GM23338 (cell line): ENCODE results near the gene WNT2. TPM values are rescaled to one million over a fixed set of nuclear protein-coding genes. Genes with fewer than 3 reads are reported as not detected.

Experiments
- ATAC-seq: fragments of 200-7000 bp; cut with Tn5 transposase; 3 replicates; pipeline ENCODE4 v1.9.1; 2020
- DNase-seq: peaks from one replicate; pipeline ENCODE4 v3.0.0-alpha.2; 2015; ENCODE audit warnings: low spot score
- H2AFZ ChIP-seq: fragments of 200-600 bp; sonication (generic); 2 replicates; pipeline ENCODE4 v1.8.0; 2016; ENCODE audit warnings: antibody characterized with exemption, mild to moderate bottlenecking, moderate library complexity
- H3F3A ChIP-seq: fragments of 200-600 bp; sonication (generic); replicated peaks from 2 replicates; pipeline ENCODE4 v1.8.0; 2017; ENCODE audit warnings: antibody characterized with exemption, mixed run types, low read depth
- H3K27ac ChIP-seq: fragments of 200-600 bp; sonication (generic); 2 replicates; pipeline ENCODE4 v1.6.1; 2016; ENCODE audit warnings: low read depth
- H3K27me3 ChIP-seq: fragments of 200-600 bp; sonication (generic); 2 replicates; pipeline ENCODE4 v1.8.0; 2016; ENCODE audit warnings: mild to moderate bottlenecking, mixed run types, moderate library complexity; ENCODE audit not compliant: insufficient read depth
- H3K36me3 ChIP-seq: fragments of 200-600 bp; sonication (generic); 2 replicates; pipeline ENCODE4 v1.8.0; 2016; ENCODE audit warnings: mild to moderate bottlenecking; ENCODE audit not compliant: insufficient read depth
- H3K4me1 ChIP-seq: fragments of 200-600 bp; sonication (generic); 2 replicates; pipeline ENCODE4 v1.8.0; 2016; ENCODE audit warnings: mild to moderate bottlenecking, moderate library complexity; ENCODE audit not compliant: insufficient read depth
- H3K4me2 ChIP-seq: fragments of 200-600 bp; sonication (generic); 2 replicates; pipeline ENCODE4 v1.7.1; 2017; ENCODE audit warnings: mixed run types
- H3K4me3 ChIP-seq: fragments of 200-600 bp; sonication (generic); 2 replicates; pipeline ENCODE4 v1.6.1; 2016; ENCODE audit warnings: mixed run types
- H3K79me2 ChIP-seq: fragments of 200-600 bp; sonication (generic); replicated peaks from 2 replicates; pipeline ENCODE4 v1.8.0; 2017; ENCODE audit warnings: mild to moderate bottlenecking; ENCODE audit not compliant: insufficient read depth
- H3K9me2 ChIP-seq: fragments of 200-600 bp; sonication (generic); 2 replicates; pipeline ENCODE4 v1.8.0; 2017; ENCODE audit not compliant: insufficient read depth
- H4K20me1 ChIP-seq: fragments of 200-600 bp; sonication (generic); replicated peaks from 2 replicates; pipeline ENCODE4 v1.8.0; 2017; ENCODE audit warnings: mild to moderate bottlenecking; ENCODE audit not compliant: insufficient read depth
- H3K27ac Mint-ChIP-seq: 2 replicates; pipeline ENCODE4 v1.8.0; 2020; ENCODE audit warnings: inconsistent platforms, mild to moderate bottlenecking, moderate library complexity, mixed read lengths
- H3K27me3 Mint-ChIP-seq: 3 replicates; pipeline ENCODE4 v1.8.0; 2022; ENCODE audit warnings: low read depth, mild to moderate bottlenecking, moderate library complexity, mixed read lengths, inconsistent platforms; ENCODE audit not compliant: insufficient read depth, poor library complexity
- H3K36me3 Mint-ChIP-seq: 3 replicates; pipeline ENCODE4 v1.8.0; 2021; ENCODE audit warnings: low read depth, mild to moderate bottlenecking, inconsistent platforms, moderate library complexity, mixed read lengths
- H3K4me1 Mint-ChIP-seq: 3 replicates; pipeline ENCODE4 v1.8.0; 2020; ENCODE audit warnings: mild to moderate bottlenecking, inconsistent platforms, mixed read lengths
- H3K4me3 Mint-ChIP-seq: 3 replicates; pipeline ENCODE4 v1.8.0; 2021; ENCODE audit warnings: moderate library complexity, mild to moderate bottlenecking, inconsistent platforms, mixed read lengths
- H3K9me3 Mint-ChIP-seq: 3 replicates; pipeline ENCODE4 v1.8.0; 2020; ENCODE audit warnings: moderate library complexity, mild to moderate bottlenecking, inconsistent platforms, mixed read lengths
- CREB1 ChIP-seq: fragments of 250-450 bp; sonication (Bioruptor Pico); IDR thresholded peaks from 2 replicates; pipeline ENCODE4 v1.5.0; 2020; ENCODE audit warnings: low read depth, mild to moderate bottlenecking, moderate library complexity
- CTCF ChIP-seq, 2 experiments: fragments of 200-600 bp in 1 of 2; sonication (generic) in 1 of 2; conservative IDR thresholded peaks; 2 replicates each; pipeline versions ENCODE4 v1.5.1 to v1.6.1; 2016 to 2017; ENCODE audit warnings: antibody characterized with exemption in 2 of 2, low read depth in 2 of 2, mild to moderate bottlenecking in 2 of 2, moderate library complexity in 1 of 2
- ETS1 ChIP-seq: IDR thresholded peaks from 2 replicates; pipeline ENCODE4 v1.6.1; 2016; ENCODE audit warnings: antibody characterized with exemption
- EZH2phosphoT487 ChIP-seq: fragments of 200-600 bp; sonication (generic); IDR thresholded peaks from one replicate; pipeline ENCODE4 v1.8.1; 2018; ENCODE audit warnings: antibody characterized with exemption; ENCODE audit not compliant: unreplicated experiment
- JUNB ChIP-seq: IDR thresholded peaks from one replicate; pipeline ENCODE4 v1.6.1; 2016; ENCODE audit warnings: antibody characterized with exemption; ENCODE audit not compliant: unreplicated experiment
- STAT1 ChIP-seq: IDR thresholded peaks from one replicate; pipeline ENCODE4 v1.6.1; 2016; ENCODE audit warnings: antibody characterized with exemption; ENCODE audit not compliant: unreplicated experiment
- ZNF462 ChIP-seq: fragments of 250-450 bp; sonication (Bioruptor Pico); IDR thresholded peaks from 2 replicates; pipeline ENCODE4 v1.5.0; 2020; ENCODE audit warnings: mild to moderate bottlenecking, moderate library complexity
- polyA plus RNA-seq: library from polyadenylated mRNA; unstranded; fragments of >200 nt; fragmentation: Nextera tagmentation; extraction: Ambion mirVana; gene quantifications from 2 replicates; pipeline ENCODE4 v1.2.1, GENCODE V29; 2016
- total RNA-seq: library from RNA; depleted of rRNA; stranded (reverse); fragments of >200 nt; shearing (Covaris generic); gene quantifications from 2 replicates; pipeline ENCODE4 v1.2.3, GENCODE V29; 2014

WNT2 gene
- total and polyA plus RNA-seq, 2 experiments from 2014 or later: not detected

DNA sequence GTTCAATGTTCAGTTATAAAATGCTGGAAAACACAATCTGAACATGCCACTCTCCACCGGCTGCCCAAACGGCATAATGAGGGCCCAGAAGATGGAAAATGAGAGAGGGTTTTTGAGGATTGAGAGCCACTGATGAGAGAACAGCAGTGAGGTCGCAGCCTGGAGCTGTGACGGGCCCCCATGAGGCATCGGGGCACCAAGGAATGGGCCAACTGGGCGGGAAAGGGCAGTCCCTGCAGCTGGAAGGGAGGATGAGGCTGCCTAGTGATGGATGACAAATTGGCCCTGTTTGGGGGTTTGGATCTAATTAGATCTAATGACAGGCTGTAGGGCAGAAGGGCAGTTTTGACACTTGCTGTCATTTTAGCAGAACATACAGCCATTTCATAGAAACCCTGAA lies 39.1 kb downstream of the WNT2 start (continued):
- no peak for TF ChIP-seq ZNF462
- TF ChIP-seq STAT1: no peak
- no peak for TF ChIP-seq EZH2phosphoT487
- TF ChIP-seq ETS1: no peak
- no peak for TF ChIP-seq JUNB
- TF ChIP-seq CREB1 (CRISPR knock-in tag): no peak

- Histone ChIP-seq H3K9me2 (0 out of 2 replicates have a peak, but pooled peaks cover 5% of the 10 kb centered on the region), H3K4me2 (no peak overlapping the region), H3F3A (no peaks in the 10 kb centered on the region), H3K36me3 (no peaks in the 10 kb centered on the region), H2AFZ (no peak overlapping the region), H3K79me2 (no peaks in the 10 kb centered on the region), H3K27me3 (no peaks in the 10 kb centered on the region), H4K20me1 (no peaks in the 10 kb centered on the region), H3K4me1 (no peaks in the 10 kb centered on the region), H3K4me3 (no peak overlapping the region), H3K27ac (no peak overlapping the region)
- Mint-ChIP-seq H3K4me3 (no peak overlapping the region), H3K36me3 (no peaks in the 10 kb centered on the region), H3K4me1 (no peaks in the 10 kb centered on the region), H3K27ac (no peak overlapping the region), H3K27me3 (peaks cover 2% of the 10 kb centered on the region), H3K9me3 (no peaks in the 10 kb centered on the region)
- no peak for TF ChIP-seq CREB1 (CRISPR knock-in tag)
- TF ChIP-seq CTCF (conservative IDR thresholded peaks at IDR 0.05; ENCODE audit: low read depth in 2 of 2): no peak
- DNase-seq (no peak), ATAC-seq (no peak)
These were observed 39.5 kb downstream of the WNT2 start for GRCh38 chr7:117283371-117283770.
